GM21528 (cell line): ENCODE data around the gene PAK4.

Experiments used
- ATAC-seq: cut with Tn5 transposase; IDR thresholded peaks from one replicate; pipeline ENCODE4 v1.9.1; 2021; ENCODE audit warnings: mild to moderate bottlenecking, moderate library complexity; ENCODE audit not compliant: unreplicated experiment, low FRiP score

The PAK4 gene

DNA sequence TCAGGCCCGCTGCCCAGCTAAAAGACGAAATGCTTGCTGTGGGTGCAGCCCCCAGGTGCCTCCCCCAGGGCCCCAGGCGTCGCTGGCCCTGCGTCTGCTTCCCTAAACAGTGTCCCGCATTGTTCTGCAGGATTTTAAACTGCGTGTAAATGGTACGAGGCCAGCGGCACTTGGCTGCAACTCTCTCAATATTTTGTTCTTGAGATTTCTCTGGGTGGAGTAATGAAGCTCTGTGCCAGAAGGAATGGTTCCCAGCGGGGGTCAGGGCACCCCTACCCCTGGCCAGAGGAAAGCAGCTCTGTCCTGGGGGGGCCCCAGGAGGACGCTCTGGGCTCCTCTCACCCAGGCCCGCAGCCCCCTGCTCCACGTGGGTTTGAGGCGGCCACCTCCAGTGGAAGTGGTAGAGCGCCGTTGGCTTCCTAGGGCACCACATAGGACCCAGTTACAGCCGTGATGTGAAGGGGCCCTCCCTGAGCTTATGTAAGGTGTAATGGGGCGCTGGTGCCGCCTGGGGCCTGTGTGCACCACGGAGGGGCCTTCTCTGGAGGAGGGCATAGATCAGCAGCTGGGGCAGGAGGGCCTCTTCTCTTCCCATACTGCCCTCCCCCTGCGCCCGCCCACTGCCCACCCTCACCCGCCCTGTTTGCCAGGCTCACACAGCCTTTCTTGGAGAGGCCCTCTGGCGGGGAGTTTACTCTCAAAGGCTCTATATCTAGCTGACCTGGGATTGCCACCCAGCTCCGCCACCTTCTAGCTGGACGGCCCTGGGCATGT, 19.8 kb downstream of the PAK4 start:
- no peak for ATAC-seq

DNA sequence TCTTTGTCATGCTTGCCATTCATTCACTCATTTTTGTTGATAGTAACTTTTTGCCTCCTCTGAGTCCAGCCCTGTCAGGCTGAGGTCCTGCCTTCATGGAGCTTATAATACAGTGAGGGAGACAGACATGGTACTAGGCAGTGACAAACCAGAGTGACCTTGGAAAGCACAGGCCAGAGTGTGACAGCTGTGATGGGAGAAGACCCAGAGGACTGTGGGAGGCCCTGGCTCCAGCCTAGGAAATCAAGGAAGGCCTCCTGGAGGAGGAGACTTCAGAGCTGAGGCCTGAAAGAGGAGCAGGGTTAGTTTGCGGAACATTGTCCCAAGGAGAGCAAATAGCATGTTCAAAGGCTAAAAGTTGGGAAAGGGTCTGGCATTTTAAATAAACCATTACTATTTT, 20.5 kb downstream of the PAK4 start:
- no peak for ATAC-seq

DNA sequence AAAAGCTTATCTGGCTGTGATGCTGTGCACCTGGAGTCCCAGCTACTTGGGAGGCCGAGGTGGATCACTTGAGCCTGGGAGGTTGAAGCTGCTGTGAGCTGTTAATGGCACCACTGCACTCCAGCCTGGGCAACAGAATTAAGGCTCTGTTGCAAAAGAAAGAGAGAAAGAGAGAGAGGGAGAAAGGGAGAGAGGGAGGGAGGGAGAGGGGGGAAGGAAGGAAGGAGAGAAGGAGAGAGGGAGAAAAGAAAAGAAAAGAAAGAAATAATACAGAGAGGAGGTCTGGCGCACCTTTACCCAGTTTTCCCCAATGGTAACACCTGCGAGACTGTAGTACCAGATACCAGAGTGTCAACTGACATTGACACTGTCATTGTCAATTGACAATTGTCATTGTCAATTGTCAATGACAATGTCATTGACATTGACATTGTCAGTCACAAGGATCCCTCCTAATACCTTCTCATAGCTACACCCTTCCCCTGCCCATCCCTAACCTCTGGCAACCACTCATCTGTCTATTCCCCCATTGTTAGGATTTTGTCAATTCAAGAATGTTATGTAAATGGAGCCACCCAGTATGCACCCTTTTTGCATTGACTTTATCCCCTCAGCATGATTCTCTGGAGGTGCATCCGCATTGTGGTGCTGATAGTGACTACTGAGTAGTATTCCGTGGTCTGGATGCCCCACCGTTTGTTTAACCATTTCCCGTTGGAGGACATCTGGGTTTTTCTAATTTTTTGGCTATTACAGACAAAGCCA, 21.3 kb downstream of the PAK4 start:
- ATAC-seq: no peak

DNA sequence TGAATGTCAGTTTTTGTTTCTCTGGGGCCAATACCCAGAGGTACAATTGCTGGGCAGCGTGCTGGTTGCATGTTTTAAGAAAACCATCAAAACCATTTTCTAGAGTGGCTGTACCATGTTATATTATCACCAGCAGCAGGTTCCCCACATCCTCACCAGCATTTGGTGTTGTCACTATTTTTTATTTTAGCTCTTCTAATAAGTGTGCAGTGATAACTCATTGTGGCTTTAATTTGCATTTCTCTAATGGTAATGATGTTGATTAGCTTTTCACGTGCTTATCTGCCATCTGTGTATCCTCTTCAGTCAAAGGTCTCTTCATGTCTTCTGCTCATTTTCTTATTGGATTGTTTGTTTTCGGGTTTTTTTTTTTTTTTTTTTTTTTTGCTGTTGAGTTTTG, 21.9 kb downstream of the PAK4 start:
- no peak for ATAC-seq

DNA sequence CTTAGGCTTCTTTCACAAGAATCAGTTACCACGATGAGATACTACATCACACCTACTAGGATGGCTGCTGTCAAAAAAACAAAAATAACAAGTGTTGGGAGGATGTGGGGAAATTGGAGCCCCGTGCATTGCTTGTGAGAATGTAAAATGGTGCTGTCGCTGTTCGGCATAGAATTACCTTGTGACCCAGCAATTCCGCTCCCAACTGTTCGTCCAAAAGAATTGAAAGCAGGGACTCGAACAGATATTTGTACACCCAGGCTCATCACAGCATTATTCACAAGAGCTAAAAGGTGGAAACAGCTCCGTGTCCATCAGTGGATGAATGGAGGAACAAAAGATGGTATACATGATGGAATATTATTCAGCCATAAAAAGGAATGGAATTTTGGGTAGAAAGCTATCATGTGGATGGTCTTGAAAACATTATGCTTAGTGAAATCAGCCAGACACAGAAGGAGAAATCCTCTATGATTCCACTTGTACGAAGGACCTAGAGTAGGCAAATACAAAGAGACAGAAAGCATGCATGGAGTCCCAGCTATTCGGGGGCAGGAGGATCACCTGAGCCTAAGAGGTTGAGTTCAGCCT, 23.4 kb downstream of the PAK4 start:
- no peak for ATAC-seq

DNA sequence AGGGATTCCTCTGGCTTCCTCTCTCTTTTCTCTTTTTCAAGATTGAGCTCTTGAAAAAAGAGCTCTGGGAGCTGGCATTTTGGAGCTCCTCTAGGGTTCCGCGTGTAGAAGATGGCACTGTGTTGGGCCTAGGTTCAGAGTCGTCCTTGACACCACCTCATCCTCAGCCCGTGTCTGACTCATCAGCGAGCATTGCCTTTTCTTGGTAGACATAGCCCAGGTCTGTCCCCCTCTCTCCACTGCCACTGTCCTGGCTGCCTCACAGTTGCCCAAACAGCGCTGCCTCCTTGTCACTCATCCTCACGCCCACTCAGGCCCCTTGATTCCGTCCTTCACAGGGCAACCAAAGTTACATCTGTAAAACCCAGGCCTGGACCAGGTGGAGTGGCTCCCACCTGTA, 24.6 kb downstream of the PAK4 start:
- ATAC-seq: no peak

DNA sequence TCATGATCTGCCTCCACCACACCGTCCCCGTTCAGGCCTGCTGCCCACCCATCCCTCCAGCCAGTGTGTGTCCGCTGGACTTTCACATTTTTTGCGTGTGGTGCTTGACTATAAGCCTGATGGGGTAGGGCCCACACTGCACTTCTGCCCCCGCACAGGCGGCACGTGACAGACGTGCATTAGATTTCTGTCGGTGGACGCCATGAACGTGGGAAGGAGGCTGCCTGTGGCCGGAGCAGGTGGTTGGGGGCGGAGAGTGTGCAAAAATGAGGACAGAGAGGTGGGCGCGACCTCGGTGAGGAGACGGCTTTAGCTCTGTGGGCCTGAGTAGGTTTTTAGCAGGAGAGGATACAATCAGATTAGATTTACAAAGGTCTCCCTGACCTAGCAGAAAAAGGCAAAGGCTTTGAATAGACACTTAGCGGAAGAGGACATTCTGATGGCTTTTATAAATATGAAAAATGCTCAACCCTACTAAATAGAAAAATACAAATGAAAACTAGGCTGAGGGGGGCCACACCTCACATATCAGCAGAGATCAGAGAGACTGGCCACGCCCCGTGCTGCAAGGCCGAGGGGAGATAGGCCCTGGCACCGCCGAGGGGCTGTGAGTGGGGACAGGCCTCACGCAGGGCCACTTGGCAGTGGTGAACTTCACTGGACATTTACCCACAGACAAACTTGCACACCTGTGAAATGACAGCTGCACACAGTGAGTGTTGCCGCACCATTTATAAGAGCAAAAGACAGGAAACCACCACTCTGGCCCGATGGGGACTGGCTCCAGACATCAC, 25.4 kb downstream of the PAK4 start:
- ATAC-seq: no peak

DNA sequence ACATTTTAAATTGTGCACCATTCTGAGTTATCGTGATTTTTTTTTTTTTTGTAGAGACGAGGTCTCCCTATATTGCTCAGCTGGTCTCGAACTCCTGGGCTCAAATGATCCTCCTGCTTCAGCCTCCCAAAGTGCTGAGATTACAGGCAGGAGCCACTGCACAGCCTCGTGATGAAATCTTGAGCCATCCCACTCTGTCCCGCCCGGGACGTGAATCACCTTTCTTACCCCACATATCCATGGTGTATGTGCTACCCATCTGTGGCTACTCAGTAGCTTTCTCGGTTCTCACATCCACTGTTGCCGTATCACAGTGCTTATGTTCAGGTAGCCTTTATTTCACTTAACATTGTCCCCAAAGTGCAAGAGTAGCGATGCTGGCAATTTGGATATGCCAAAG, 26.5 kb downstream of the PAK4 start:
- ATAC-seq: no peak

DNA sequence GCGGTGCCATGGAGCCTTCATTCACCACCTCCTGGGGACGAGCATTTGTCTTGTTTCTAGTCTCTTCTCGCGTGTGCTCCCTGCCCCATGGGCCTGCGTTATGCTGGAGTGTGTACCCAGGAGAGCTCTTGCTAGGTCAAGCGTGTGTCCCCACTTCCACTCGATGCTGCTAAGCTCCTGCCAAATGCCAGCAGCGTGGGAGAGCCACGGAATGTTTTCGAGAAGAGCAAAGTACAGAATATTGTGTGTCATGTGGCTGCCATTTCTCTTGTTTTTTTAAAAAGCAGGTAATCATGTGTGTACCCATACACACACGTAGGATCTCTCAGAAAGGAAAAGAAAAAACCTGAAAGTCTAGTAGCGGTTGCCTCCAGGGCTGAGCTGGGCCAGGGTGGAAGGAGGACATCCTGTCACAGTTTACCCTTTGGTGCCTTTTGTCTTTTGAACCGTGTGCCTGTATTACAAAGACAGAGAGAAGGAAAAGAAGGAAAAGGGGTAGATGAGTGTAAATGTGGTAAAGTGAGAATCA, 28.6 kb downstream of the PAK4 start:
- no peak for ATAC-seq

DNA sequence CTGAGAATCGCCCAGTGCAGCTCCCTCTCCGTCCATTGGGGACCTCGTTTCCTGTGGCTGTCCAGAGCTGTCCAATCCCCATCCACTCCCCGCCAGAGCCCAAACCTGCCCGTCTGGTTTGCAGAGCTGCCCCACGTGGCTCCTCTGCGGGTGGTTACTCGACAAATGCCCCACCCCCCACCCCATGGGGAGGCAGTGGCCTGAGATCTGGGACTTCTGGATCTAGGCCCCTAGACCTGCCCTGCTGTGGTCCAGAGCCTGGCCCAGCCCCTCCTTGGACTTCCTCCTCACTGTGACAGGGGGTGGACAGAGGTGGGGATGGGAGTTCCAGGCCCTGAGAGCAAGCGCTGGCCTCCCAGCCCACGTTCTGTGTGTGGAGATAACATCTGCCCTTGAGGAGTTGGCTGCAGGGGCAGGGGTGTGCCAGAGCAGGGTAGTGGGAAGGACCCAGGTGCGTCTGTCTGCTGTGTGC, 29.1 kb downstream of the PAK4 start:
- no peak for ATAC-seq

DNA sequence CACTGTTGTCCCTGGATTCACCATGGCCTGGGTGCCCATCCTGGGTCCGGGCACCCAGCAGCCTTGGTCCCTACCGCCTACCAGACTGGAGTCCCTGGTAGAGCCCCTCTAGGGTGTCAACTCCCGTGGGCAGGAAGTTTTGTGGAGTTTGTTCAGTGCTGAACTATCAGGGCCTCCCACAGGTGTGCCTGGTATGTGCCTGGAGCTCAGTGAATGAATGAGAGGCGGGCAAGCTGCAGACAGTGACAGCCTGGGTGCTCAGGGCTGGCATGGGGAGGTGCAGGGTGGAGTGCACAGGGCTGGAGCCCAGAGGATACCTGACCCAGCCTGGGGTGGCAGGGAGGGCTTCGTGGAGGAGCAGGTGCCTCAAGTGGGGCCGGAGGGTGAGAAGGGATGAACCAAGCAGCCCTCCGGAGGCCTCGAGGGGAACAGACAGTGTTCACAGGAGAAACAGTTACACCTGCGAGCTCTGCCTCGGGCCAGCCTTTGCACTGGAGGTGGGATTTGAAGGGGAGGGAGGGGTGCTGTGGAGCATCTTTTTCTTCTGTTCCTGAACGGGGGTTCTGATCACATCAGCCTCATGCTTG, 29.6 kb downstream of the PAK4 start:
- ATAC-seq: no peak

DNA sequence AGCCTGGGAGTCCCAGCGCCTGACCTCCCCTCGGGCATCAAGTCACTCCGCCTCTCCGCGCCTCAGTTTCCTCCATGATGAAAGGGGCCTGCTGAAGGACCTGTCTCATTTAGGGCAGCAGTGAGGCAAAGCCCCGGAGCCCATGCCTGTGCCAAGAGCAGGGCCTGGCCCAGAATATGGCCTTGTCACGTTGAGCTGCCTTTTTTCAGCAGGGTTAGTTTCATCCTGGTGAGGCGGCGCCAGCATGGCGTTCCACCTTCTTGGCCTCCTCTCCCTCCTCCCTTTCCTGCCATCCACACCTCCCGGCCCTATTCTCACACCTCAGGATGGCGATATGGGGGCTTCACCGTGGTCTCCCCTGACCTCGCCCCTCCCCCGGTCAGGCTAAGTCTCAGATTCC, 30.2 kb downstream of the PAK4 start:
- ATAC-seq: no peak

DNA sequence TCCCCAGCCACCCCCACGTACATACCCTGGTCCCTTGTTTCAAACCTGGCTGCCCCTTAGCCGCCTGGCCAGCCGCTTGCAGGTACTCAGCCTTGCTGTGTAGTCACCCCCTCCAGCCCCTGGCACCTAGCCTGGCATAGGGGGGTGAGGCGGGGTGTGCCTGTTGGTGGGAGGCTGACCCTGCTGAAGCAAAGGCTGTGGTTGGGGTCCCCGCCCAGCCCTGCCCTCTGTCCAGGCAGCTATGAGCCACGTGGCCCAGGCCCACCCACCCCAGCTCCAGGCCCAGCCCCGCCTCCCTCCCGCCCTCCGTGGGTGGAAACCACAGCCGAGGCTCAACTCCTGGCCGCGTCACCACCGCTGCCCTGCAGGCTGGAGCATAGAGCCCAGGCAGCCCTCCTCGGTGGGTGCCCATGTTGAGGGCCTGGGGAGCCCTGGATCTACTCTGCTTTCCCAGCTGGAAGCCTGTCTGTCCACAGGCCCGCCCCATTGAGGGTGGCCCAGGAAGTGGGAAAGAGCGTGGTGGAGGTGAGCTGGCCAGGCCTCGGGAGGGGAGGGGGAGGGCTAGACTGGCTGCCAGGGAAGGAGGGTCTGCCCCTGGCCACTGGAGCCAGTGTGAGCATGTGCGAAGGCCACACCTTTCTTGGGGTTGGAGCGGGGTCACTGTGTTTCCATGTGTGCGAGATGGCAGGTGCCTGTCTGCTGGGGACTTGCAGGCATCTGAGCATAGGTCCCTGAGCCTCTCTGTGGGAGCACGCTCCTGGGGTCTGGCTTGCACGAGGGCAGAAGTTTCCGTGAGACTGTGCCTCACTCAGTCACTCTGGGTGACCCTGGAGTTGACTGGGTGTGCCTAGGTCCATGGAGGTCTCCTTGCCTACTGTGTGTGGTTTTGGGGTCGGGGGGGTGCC, 31.0 kb downstream of the PAK4 start:
- no peak for ATAC-seq

DNA sequence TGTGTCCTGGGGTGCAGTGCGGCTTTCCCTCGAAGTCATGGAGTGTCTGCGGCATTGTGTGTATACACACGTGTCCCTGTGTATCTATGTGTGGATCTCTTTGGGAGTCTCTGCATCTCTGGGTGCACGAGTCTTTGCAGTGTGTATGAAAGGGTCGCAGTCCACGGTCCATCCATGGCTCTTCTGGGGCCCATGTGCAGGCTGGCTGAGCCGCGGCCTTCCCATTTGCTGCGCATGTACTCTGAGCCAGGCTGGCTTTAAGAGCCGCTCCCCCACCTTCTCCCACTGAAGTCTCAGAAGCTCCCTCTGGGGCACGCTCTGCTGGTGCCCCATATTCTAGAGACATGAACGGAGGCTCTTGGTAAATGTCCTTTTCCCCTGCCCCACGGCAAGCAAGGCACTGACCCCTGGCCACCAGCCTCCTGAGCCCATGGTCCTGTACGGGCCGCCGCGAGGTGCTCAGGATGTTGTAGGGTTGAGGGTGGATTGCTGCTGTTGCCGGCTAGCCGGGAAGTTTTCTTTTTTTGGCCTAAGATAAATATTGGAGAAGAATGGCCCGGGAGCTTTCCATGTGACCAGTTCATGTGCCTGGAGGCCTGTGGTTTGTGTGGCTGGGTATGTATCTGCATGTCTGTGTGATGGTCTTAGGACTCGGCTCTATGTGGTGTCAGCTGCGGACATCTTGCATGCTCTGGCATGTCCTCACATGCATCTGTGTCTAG, 31.9 kb downstream of the PAK4 start:
- ATAC-seq: no peak

DNA sequence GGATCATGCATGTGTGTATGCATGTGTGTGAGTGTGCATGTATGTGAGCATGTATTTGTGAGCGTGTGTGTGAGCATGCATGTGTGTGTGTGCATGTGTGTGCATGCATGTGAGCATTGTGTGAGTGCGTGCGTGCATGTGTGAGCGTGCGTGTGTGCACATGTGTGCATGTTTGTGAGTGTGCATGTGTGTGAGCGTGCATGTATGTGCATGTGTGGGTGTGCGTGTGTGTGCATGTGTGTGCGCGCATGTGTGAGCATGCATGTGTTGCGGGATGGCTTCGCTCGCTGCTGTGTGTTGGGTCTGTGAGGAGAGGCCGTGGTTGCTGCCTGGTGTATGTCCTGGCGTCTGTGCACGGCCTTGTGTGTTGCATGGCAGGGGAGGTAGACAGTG, 32.4 kb downstream of the PAK4 start:
- no peak for ATAC-seq

DNA sequence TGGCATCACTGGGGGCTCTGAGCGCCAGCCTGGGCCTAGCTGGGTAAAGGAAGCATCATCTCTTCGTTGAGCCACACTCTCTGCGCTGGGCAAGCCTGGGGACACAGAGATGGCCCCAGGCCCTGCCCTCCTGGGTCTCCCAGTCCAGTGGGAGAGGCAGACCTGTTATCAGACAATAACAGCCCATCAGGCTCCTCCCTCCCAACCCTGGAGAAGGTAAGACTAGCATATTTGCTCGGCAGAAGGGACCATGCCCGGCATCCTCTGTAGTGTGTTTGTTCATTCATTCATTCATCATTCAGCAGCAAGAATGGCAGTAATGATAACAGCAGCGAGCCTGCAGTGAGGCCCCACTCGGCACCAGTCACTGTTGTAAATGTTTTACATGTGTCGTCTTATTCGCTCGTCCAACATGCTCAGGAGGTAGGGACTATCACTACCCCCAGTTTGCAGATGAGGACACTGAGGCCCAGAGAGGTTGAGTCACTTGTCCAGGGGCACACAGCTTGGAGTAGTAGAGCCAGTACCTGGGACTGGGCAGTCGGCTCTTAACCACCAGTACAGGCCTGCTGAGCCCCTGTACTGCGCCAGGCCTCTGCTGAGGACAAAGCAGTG, 33.2 kb downstream of the PAK4 start:
- no peak for ATAC-seq

DNA sequence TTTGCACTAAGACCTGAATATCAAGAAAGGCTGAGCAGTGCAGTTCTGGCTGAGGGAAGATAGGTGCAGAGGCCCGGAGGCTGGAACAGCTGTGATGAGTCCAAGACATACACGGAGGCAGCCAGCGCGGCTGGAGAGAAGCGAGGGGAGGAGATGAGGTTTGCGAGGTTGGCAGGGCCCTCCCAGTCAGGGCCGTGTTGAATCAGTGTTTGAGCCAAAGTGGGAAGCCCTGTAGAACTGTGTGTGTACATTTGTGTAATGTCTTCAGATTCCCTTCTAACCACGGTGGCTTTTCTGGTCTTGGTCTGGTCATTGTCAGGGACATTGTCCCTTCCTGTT, 34.9 kb downstream of the PAK4 start:
- no peak for ATAC-seq
